GM12873 (cell line): Measurements from ENCODE around the gene FOXL3.

Experiments used
- TF ChIP-seq, protein P1 (sequence below): IDR thresholded peaks from 2 replicates; pipeline ENCODE4 v1.5.1; 2012; ENCODE audit warnings: low read depth, mild to moderate bottlenecking, moderate library complexity, low read length, control low read depth; ENCODE audit not compliant: insufficient read depth; ENCODE audit errors: missing control alignments

The FOXL3 gene

GRCh38 chr7:300048-300447 is 10.1 kb downstream of the FOXL3 start:
- TF ChIP-seq, protein P1, sequence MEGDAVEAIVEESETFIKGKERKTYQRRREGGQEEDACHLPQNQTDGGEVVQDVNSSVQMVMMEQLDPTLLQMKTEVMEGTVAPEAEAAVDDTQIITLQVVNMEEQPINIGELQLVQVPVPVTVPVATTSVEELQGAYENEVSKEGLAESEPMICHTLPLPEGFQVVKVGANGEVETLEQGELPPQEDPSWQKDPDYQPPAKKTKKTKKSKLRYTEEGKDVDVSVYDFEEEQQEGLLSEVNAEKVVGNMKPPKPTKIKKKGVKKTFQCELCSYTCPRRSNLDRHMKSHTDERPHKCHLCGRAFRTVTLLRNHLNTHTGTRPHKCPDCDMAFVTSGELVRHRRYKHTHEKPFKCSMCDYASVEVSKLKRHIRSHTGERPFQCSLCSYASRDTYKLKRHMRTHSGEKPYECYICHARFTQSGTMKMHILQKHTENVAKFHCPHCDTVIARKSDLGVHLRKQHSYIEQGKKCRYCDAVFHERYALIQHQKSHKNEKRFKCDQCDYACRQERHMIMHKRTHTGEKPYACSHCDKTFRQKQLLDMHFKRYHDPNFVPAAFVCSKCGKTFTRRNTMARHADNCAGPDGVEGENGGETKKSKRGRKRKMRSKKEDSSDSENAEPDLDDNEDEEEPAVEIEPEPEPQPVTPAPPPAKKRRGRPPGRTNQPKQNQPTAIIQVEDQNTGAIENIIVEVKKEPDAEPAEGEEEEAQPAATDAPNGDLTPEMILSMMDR, result no peak

DNA sequence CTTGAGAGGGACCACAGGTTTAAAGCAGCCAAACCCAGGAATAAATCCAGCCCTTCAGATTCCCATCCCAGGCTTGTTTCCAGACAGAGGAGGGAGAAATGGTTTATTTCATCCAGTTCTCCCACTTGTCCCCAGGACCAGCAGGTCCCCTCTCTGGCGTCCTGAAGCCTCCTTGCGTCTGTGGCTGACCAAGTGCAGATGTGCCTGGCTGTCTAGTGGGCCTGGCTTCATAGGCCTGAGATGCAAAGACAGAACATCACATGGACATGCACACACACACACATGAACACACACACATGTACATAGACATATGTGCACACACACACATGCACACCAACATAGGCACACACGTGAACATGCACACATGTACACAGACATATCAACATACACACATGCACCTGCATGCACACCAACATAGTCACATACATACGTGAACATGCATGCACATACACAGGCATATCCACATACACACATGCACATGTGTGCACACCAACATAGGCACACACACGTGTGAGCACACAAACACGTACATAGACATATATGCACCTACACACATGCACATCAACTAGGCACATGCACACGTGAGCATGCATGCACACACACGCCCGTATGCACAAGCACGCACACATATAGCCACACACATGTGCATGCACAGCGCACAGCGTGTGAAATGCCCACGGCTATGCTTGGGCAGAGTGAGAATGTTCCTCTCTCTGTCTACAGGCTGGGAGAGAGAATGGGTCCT is 10.7 kb downstream of the FOXL3 start:
- TF ChIP-seq, protein P1, result no peak

GRCh38 chr7:301291-302053 is 11.5 kb downstream of the FOXL3 start:
- TF ChIP-seq, protein P1, result no peak

GRCh38 chr7:302054-302992 is 12.4 kb downstream of the FOXL3 start:
- TF ChIP-seq, protein P1, result no peak

GRCh38 chr7:303425-303824 is 13.5 kb downstream of the FOXL3 start:
- TF ChIP-seq, protein P1, result no peak

- TF ChIP-seq, protein P1, result no peak
Measured at GRCh38 chr7:303884-304573, 14.1 kb downstream of the FOXL3 start.
